Esophagus squamous epithelium (tissue), 4 donors: ENCODE data around the gene STRBP.

Source experiments
- POLR2A ChIP-seq, 4 donors: fragments of 450-650 bp; IDR thresholded peaks; one replicate each; pipeline ENCODE4 v1.6.1; 2017; ENCODE audit warnings: antibody characterized with exemption in 4 of 4, mild to moderate bottlenecking in 4 of 4, moderate library complexity in 3 of 4
- TF ChIP-seq, protein P1 (sequence below), 6 experiments: fragments of 450-650 bp in 4 of 6; fragments of 200-600 bp in 2 of 6; sonication (generic) in 2 of 6; IDR thresholded peaks; one replicate each; pipeline ENCODE4 v1.5.1; 2016 to 2019; ENCODE audit warnings: antibody characterized with exemption in 6 of 6, mild to moderate bottlenecking in 4 of 6, moderate library complexity in 4 of 6

DNA sequence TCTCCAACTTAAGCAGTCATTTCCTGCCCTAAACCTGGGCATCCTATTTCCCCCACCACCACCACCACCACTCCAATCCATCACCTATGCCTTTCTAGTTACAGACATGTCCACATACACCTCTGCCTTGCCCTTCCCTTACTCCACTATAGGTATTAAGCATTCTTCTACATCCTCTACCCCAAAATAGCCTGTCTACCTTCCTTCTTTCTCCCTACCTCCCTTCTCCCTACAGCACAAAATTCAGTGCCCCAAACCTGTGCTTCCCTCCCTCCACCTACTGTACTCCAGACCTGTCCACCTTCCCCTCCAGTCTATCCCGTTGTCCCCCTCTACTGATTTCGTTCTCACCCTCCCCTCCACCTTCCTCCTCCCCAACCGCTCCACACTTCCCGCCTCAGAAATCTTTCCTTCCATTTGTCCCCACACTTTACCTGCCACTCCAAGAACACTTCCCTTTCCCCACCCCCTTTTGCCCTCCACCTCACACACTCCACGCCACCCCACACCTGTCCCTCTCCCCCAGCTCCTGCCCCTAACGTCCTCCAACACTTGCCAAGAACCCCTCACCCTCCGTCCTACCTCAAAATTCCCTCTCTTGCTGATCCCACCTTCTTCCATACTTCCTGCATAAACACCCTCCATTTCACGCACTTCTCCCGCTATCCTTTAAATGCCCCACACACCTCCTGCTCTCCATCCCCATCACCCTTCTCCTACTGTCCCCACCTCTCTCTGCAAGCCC is 1.6 kb downstream of the STRBP start:
- TF ChIP-seq, protein P1, sequence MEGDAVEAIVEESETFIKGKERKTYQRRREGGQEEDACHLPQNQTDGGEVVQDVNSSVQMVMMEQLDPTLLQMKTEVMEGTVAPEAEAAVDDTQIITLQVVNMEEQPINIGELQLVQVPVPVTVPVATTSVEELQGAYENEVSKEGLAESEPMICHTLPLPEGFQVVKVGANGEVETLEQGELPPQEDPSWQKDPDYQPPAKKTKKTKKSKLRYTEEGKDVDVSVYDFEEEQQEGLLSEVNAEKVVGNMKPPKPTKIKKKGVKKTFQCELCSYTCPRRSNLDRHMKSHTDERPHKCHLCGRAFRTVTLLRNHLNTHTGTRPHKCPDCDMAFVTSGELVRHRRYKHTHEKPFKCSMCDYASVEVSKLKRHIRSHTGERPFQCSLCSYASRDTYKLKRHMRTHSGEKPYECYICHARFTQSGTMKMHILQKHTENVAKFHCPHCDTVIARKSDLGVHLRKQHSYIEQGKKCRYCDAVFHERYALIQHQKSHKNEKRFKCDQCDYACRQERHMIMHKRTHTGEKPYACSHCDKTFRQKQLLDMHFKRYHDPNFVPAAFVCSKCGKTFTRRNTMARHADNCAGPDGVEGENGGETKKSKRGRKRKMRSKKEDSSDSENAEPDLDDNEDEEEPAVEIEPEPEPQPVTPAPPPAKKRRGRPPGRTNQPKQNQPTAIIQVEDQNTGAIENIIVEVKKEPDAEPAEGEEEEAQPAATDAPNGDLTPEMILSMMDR (IDR thresholded peaks at IDR 0.05): no peak
- no peak for TF ChIP-seq POLR2A (IDR thresholded peaks at IDR 0.05)
